ENCODE results near the gene APOBEC3A. TPM values are rescaled to one million over a fixed set of nuclear protein-coding genes. Genes with fewer than 3 reads are reported as not detected.
A peak's percentile ranks its signal among the peaks of the same experiment; 100 is the strongest.

Gene APOBEC3A
- total RNA-seq, 6 donors from 2014 or later, result 3.0 to 27.3 (median 8.3) TPM

GRCh38 chr22:38948181-38948940 is 9.0 kb upstream of the APOBEC3A start:
- Histone ChIP-seq H3K27ac (no peak overlapping the region), H3K9me3 (no peaks in the 10 kb centered on the region), H3K4me1 (peaks cover 0 to 10% (median 6%) of the 10 kb centered on the region in 4 donors), H3K27me3 (no peaks in the 10 kb centered on the region), H3K4me3 (no peak overlapping the region), H3K36me3 (no peaks in the 10 kb centered on the region)
- no peak for ATAC-seq (ENCODE audit: low FRiP score in 2 of 2)
- DNase-seq, result peak in 1 of 2 donors; percentile 14
- WGBS, 2 donors, result 83 to 92% methylated on average over 7 of the region's 7 CpGs
- TF ChIP-seq POLR2AphosphoS5 (IDR thresholded peaks at IDR 0.05) (no peak), EP300 (IDR thresholded peaks at IDR 0.05) (no peak), CTCF (IDR thresholded peaks at IDR 0.05) (no peak), POLR2A (IDR thresholded peaks at IDR 0.05) (no peak)

- WGBS, 2 donors, result 68 to 79% methylated on average over 8 of the region's 8 CpGs
- no peak for ATAC-seq (ENCODE audit: low FRiP score in 2 of 2)
- TF ChIP-seq POLR2A (IDR thresholded peaks at IDR 0.05) (no peak), CTCF (IDR thresholded peaks at IDR 0.05) (no peak), EP300 (IDR thresholded peaks at IDR 0.05) (no peak), POLR2AphosphoS5 (IDR thresholded peaks at IDR 0.05) (no peak)
- no peaks in the 10 kb centered on the region for H3K9me3 ChIP-seq
- peak in 1 of 2 donors; percentile 14 for DNase-seq
- no peak overlapping the region for H3K27ac ChIP-seq
- H3K4me3 ChIP-seq, result no peak overlapping the region
- H3K27me3 ChIP-seq, result no peaks in the 10 kb centered on the region
- H3K4me1 ChIP-seq, result peaks cover 0 to 10% (median 6%) of the 10 kb centered on the region in 4 donors
- no peaks in the 10 kb centered on the region for H3K36me3 ChIP-seq
Measured at GRCh38 chr22:38949889-38950405, 7.5 kb upstream of the APOBEC3A start.

- H3K27ac ChIP-seq, result no peak overlapping the region
- DNase-seq (peak in 1 of 2 donors; percentile 14), ATAC-seq (ENCODE audit: low FRiP score in 2 of 2) (no peak)
- WGBS, 2 donors, result 86% methylated on average over 13 of the region's 13 CpGs
- H3K27me3 ChIP-seq, result no peaks in the 10 kb centered on the region
- peaks cover 0 to 10% (median 5%) of the 10 kb centered on the region in 4 donors for H3K4me1 ChIP-seq
- H3K9me3 ChIP-seq, result no peaks in the 10 kb centered on the region
- H3K4me3 ChIP-seq, result no peak overlapping the region
- H3K36me3 ChIP-seq, result no peaks in the 10 kb centered on the region
- TF ChIP-seq CTCF (IDR thresholded peaks at IDR 0.05) (no peak), POLR2A (IDR thresholded peaks at IDR 0.05) (no peak), POLR2AphosphoS5 (IDR thresholded peaks at IDR 0.05) (no peak), EP300 (IDR thresholded peaks at IDR 0.05) (no peak)
Measured at GRCh38 chr22:38950527-38951295, 6.7 kb upstream of the APOBEC3A start.

GRCh38 chr22:38951734-38952133 is 5.7 kb upstream of the APOBEC3A start:
- H3K27me3 ChIP-seq, result no peaks in the 10 kb centered on the region
- H3K4me3 ChIP-seq, result no peak overlapping the region
- TF ChIP-seq POLR2AphosphoS5 (IDR thresholded peaks at IDR 0.05) (peak in 1 of 2 donors; percentile 24), POLR2A (IDR thresholded peaks at IDR 0.05) (no peak)
- DNase-seq (peak in 1 of 2 donors; percentile 58), ATAC-seq (ENCODE audit: low FRiP score in 2 of 2) (peak in 1 of 2 donors; percentile 17)
- WGBS, 2 donors, result 18 to 49% methylated on average over 2 of the region's 2 CpGs
- peaks cover 0 to 10% (median 5%) of the 10 kb centered on the region in 4 donors for H3K4me1 ChIP-seq
- peak overlapping the region; percentile 59 to 85 (median 80) for H3K27ac ChIP-seq
- H3K36me3 ChIP-seq, result no peaks in the 10 kb centered on the region
- no peaks in the 10 kb centered on the region for H3K9me3 ChIP-seq
